ENCODE data around the gene C11orf21. TPM values are rescaled to one million over a fixed set of nuclear protein-coding genes. Genes with fewer than 3 reads are reported as not detected.
"Not testable (repeated sequence)": the region's sequence is repeated elsewhere in the genome, so short reads cannot be mapped to it uniquely, and the experiment has no call there.

The C11orf21 gene
- total RNA-seq, 5 donors from 2014 or later (not counting 1 experiment from before 2014, with no cell fraction given), result 62.3 to 133 (median 88.9) TPM

DNA sequence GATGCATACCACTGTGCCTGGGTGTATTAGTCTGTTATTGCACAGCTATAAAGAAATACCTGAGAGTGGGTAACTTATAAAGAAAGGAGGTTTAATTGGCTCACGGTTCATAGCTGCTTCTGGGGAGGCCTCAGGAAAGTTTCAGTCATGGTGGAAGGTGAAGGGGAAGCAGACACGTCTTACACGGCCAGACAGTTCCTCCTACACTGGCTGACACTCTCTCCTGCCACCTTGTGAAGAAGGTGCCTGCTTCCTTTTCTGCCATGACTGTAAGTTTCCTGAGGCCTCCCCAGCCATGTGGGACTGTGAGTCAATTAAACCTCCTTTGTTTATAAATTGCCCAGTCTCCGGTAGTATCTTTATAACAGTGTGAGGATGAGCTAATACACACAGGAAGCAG is 41.8 kb upstream of the C11orf21 start:
- Histone ChIP-seq H3K9me3 (no peaks in the 10 kb centered on the region), H3K4me3 (ENCODE audit: control insufficient read depth in 1 of 2, extremely low read depth in 1 of 2, low read length in 1 of 2) (no peak overlapping the region), H3K27me3 (replicated peaks in 1 of 2; ENCODE audit: control insufficient read depth in 2 of 2, extremely low read depth in 1 of 2, insufficient read depth in 2 of 2, low read length in 1 of 2) (no peaks in the 10 kb centered on the region), H3K27ac (ENCODE audit: low read length) (no peak overlapping the region), H3K36me3 (ENCODE audit: control insufficient read depth in 2 of 2, extremely low read depth in 1 of 2, insufficient read depth in 1 of 2, low read length in 1 of 2) (no peaks in the 10 kb centered on the region), H3K4me1 (ENCODE audit: control insufficient read depth in 1 of 2, extremely low read depth in 1 of 2, insufficient read depth in 2 of 2, low read length in 2 of 2) (no peaks in the 10 kb centered on the region)
- peaks cover 0 to 5% of the 10 kb centered on the region in 2 donors for H3K27me3 Mint-ChIP-seq
- H3K4me3 Mint-ChIP-seq, result no peak overlapping the region
- no peak for DNase-seq
- ChIA-PET POLR2A (no interaction called here), CTCF (no interaction called here)
- WGBS (ENCODE audit: insufficient coverage), result 60% methylated on average over 1 of the region's 4 CpGs
- no peak for ATAC-seq (replicated peaks in 1 of 4)
- H3K36me3 Mint-ChIP-seq, result peaks cover 6% of the 10 kb centered on the region
- H3K27ac Mint-ChIP-seq, result no peak overlapping the region
- peaks cover 0 to 11% (median 2%) of the 10 kb centered on the region in 3 donors for H3K9me3 Mint-ChIP-seq
- H3K4me1 Mint-ChIP-seq, result no peaks in the 10 kb centered on the region

DNA sequence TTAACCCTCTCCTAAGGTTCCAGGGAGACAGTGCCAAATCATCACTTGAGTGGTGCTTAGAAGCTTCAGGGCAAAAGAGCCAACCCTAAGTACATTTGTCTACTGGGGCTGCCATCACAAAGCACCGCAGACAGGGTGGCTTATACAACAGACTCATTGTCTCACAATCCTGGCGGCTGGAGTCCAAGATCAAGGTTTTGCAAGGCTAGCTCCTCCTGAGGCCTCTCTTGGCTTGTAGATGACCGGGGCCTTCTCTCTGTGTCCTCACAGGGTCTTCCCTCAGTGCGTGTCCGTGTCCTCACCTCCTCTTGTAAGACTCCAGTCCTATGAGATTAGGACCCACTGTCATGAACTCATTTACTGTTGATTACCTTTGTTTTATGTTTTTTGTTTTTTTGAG is 41.3 kb upstream of the C11orf21 start:
- no peak overlapping the region for H3K27ac Mint-ChIP-seq
- CTCF ChIA-PET, result no interaction called here

DNA sequence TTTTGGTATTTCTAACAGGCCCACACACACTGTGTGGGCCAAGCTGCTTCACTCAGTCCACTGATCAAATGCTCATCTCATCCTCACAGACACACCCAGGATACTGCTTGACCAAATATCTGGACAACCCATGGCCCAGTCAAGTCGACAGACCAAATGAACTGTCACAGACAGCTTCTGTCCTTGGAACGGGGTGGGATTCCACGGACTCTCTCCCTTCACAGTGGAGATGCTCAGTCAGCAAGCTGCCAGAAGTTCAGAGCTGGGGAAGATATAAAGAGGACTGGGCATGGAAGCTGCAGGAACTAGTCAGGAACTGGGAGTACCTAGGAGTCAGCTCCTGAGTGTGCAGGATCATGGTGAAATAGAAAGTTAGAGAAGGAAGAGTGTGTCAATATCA is 40.8 kb upstream of the C11orf21 start:
- DNase-seq, result no peak
- no peak overlapping the region for H3K4me3 Mint-ChIP-seq
- Histone ChIP-seq H3K36me3 (ENCODE audit: control insufficient read depth in 2 of 2, extremely low read depth in 1 of 2, insufficient read depth in 1 of 2, low read length in 1 of 2) (no peaks in the 10 kb centered on the region), H3K4me1 (ENCODE audit: control insufficient read depth in 1 of 2, extremely low read depth in 1 of 2, insufficient read depth in 2 of 2, low read length in 2 of 2) (no peaks in the 10 kb centered on the region), H3K27me3 (replicated peaks in 1 of 2; ENCODE audit: control insufficient read depth in 2 of 2, extremely low read depth in 1 of 2, insufficient read depth in 2 of 2, low read length in 1 of 2) (no peaks in the 10 kb centered on the region), H3K9me3 (no peaks in the 10 kb centered on the region), H3K4me3 (ENCODE audit: control insufficient read depth in 1 of 2, extremely low read depth in 1 of 2, low read length in 1 of 2) (no peak overlapping the region), H3K27ac (ENCODE audit: low read length) (no peak overlapping the region)
- peaks cover 0 to 11% (median 0%) of the 10 kb centered on the region in 3 donors for H3K9me3 Mint-ChIP-seq
- no CpG with 5 or more reads among the region's 3 CpGs for WGBS (ENCODE audit: insufficient coverage)
- no peak for ATAC-seq (replicated peaks in 1 of 4)
- no peaks in the 10 kb centered on the region for H3K4me1 Mint-ChIP-seq
- H3K27ac Mint-ChIP-seq, result no peak overlapping the region
- POLR2A ChIA-PET, result no interaction called here
- CTCF ChIA-PET, result no interaction called here
- peaks cover 0 to 5% of the 10 kb centered on the region in 2 donors for H3K27me3 Mint-ChIP-seq
- H3K36me3 Mint-ChIP-seq, result peaks cover 6% of the 10 kb centered on the region

More for the DNA sequence above, 41.3 kb upstream of the C11orf21 start:
- POLR2A ChIA-PET, result no interaction called here
- ATAC-seq (replicated peaks in 1 of 4) (no peak), DNase-seq (no peak)
- no peak overlapping the region for H3K27ac ChIP-seq (ENCODE audit: low read length)
- Mint-ChIP-seq H3K4me3 (no peak overlapping the region), H3K36me3 (peaks cover 6% of the 10 kb centered on the region), H3K9me3 (peaks cover 0 to 11% (median 0%) of the 10 kb centered on the region in 3 donors), H3K4me1 (no peaks in the 10 kb centered on the region), H3K27me3 (peaks cover 0 to 5% of the 10 kb centered on the region in 2 donors)
- H3K36me3 ChIP-seq (ENCODE audit: control insufficient read depth in 2 of 2, extremely low read depth in 1 of 2, insufficient read depth in 1 of 2, low read length in 1 of 2), result no peaks in the 10 kb centered on the region
- WGBS (ENCODE audit: insufficient coverage), result 95% methylated on average over 2 of the region's 5 CpGs
- H3K9me3 ChIP-seq, result no peaks in the 10 kb centered on the region
- H3K4me3 ChIP-seq (ENCODE audit: control insufficient read depth in 1 of 2, extremely low read depth in 1 of 2, low read length in 1 of 2), result no peak overlapping the region
- H3K27me3 ChIP-seq (replicated peaks in 1 of 2; ENCODE audit: control insufficient read depth in 2 of 2, extremely low read depth in 1 of 2, insufficient read depth in 2 of 2, low read length in 1 of 2), result no peaks in the 10 kb centered on the region
- H3K4me1 ChIP-seq (ENCODE audit: control insufficient read depth in 1 of 2, extremely low read depth in 1 of 2, insufficient read depth in 2 of 2, low read length in 2 of 2), result no peaks in the 10 kb centered on the region

DNA sequence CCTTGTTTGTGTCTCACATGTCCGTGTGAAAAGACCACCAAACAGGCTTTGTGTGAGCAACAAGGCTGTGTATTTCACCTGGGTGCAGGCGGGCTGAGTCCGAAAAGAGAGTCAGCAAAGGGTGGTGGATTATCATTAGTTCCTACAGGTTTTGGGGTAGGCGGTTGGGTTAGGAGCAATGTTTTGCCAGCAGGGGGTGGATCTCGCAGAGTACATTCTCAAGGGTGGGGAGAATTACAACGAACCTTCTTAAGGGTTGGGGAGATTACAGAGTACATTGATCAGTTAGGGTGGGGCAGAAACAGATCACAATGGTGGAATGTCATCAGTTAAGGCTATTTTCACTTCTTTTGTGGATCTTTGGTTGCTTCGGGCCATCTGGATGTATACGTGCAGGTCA is 37.0 kb upstream of the C11orf21 start:
- H3K9me3 ChIP-seq; ATAC-seq (replicated peaks in 1 of 4); H3K9me3 Mint-ChIP-seq; H3K4me3 Mint-ChIP-seq; H3K27ac ChIP-seq (ENCODE audit: low read length); H3K36me3 ChIP-seq (ENCODE audit: control insufficient read depth in 2 of 2, extremely low read depth in 1 of 2, insufficient read depth in 1 of 2, low read length in 1 of 2); H3K36me3 Mint-ChIP-seq; CTCF ChIA-PET; H3K4me1 ChIP-seq (ENCODE audit: control insufficient read depth in 1 of 2, extremely low read depth in 1 of 2, insufficient read depth in 2 of 2, low read length in 2 of 2); H3K27ac Mint-ChIP-seq; POLR2A ChIA-PET; H3K27me3 ChIP-seq (replicated peaks in 1 of 2; ENCODE audit: control insufficient read depth in 2 of 2, extremely low read depth in 1 of 2, insufficient read depth in 2 of 2, low read length in 1 of 2); H3K4me3 ChIP-seq (ENCODE audit: control insufficient read depth in 1 of 2, extremely low read depth in 1 of 2, low read length in 1 of 2); H3K4me1 Mint-ChIP-seq: not testable (repeated sequence)
- peaks cover 16 to 25% of the 10 kb centered on the region in 2 donors for H3K27me3 Mint-ChIP-seq
- 67% methylated on average over 8 of the region's 8 CpGs for WGBS (ENCODE audit: insufficient coverage)
- peak in 1 of 35 experiments; percentile 19 for DNase-seq

- ATAC-seq (replicated peaks in 1 of 4); H3K36me3 ChIP-seq (ENCODE audit: control insufficient read depth in 2 of 2, extremely low read depth in 1 of 2, insufficient read depth in 1 of 2, low read length in 1 of 2); H3K9me3 ChIP-seq; H3K27ac Mint-ChIP-seq; H3K4me3 ChIP-seq (ENCODE audit: control insufficient read depth in 1 of 2, extremely low read depth in 1 of 2, low read length in 1 of 2); H3K4me1 ChIP-seq (ENCODE audit: control insufficient read depth in 1 of 2, extremely low read depth in 1 of 2, insufficient read depth in 2 of 2, low read length in 2 of 2); H3K4me3 Mint-ChIP-seq; CTCF ChIA-PET; H3K9me3 Mint-ChIP-seq; DNase-seq; POLR2A ChIA-PET; H3K36me3 Mint-ChIP-seq; H3K4me1 Mint-ChIP-seq; H3K27ac ChIP-seq (ENCODE audit: low read length): not testable (repeated sequence)
- WGBS (ENCODE audit: insufficient coverage), result 90% methylated on average over 13 of the region's 18 CpGs
- H3K27me3 ChIP-seq (replicated peaks in 1 of 2; ENCODE audit: control insufficient read depth in 2 of 2, extremely low read depth in 1 of 2, insufficient read depth in 2 of 2, low read length in 1 of 2), result peaks cover 0 to 13% of the 10 kb centered on the region in 2 experiments
- H3K27me3 Mint-ChIP-seq, result peaks cover 27 to 33% of the 10 kb centered on the region in 2 donors
These were observed 33.6 kb upstream of the C11orf21 start for GRCh38 chr11:2335286-2335685.

DNA sequence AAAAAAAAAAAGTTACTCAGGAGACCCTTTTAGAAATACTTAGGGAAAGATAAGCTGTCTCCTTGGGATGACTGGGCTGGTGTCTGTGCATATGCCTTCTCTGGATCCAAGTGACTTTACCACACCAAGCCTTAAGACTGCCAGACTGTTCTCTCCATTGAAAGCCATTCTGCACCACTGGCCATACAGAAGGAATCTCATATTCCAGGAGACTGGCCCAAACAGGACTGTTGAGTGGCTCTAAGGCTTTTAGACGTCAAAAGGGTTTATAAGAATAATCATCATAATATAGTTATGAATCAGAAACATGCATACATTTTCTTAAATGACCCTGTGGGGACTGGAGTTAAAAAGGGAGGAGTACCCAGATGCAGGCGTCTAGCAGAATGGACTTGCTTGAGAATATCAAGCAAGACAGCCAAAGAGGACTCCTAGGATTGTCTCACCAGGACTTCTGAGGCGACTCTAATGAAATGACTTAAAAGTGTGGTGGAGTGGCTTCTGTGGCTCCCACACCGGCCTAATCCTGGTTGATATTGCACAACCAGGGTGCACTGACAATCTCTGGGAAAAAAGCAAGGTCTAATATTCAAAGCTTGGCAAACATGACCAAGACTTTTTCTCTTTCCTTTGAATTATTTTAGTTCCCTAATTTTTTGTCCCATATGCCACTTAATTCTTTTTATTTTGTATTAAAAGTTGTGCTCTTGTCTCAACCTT is 31.9 kb upstream of the C11orf21 start:
- H3K4me1 ChIP-seq (ENCODE audit: control insufficient read depth in 1 of 2, extremely low read depth in 1 of 2, insufficient read depth in 2 of 2, low read length in 2 of 2); CTCF ChIA-PET; H3K9me3 Mint-ChIP-seq; ATAC-seq (replicated peaks in 1 of 4); H3K27ac ChIP-seq (ENCODE audit: low read length); H3K4me1 Mint-ChIP-seq; DNase-seq; H3K36me3 Mint-ChIP-seq; H3K4me3 ChIP-seq (ENCODE audit: control insufficient read depth in 1 of 2, extremely low read depth in 1 of 2, low read length in 1 of 2); H3K9me3 ChIP-seq; H3K4me3 Mint-ChIP-seq; H3K36me3 ChIP-seq (ENCODE audit: control insufficient read depth in 2 of 2, extremely low read depth in 1 of 2, insufficient read depth in 1 of 2, low read length in 1 of 2); H3K27ac Mint-ChIP-seq; POLR2A ChIA-PET: not testable (repeated sequence)
- H3K27me3 Mint-ChIP-seq, result peaks cover 33 to 36% of the 10 kb centered on the region in 2 donors
- peaks cover 0 to 26% of the 10 kb centered on the region in 2 experiments for H3K27me3 ChIP-seq (replicated peaks in 1 of 2; ENCODE audit: control insufficient read depth in 2 of 2, extremely low read depth in 1 of 2, insufficient read depth in 2 of 2, low read length in 1 of 2)
- no CpG with 5 or more reads among the region's 4 CpGs for WGBS (ENCODE audit: insufficient coverage)

DNA sequence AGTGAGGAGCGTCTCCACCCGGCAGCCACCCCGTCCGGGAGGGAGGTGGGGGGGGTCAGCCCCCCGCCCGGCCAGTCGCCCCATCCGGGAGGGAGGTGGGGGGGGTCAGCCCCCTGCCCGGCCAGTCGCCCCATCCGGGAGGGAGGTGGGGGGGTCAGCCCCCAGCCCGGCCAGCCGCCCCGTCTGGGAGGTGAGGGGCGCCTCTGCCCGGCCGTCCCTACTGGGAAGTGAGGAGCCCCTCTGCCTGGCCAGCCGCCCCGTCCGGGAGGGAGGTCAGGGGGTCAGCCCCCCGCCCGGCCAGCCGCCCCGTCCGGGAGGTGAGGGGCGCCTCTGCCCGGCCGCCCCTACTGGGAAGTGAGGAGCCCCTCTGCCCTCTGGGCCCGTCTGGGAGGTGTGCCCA is 30.9 kb upstream of the C11orf21 start:
- peaks cover 38 to 45% of the 10 kb centered on the region in 2 donors for H3K27me3 Mint-ChIP-seq
- H3K4me1 Mint-ChIP-seq; H3K4me3 ChIP-seq (ENCODE audit: control insufficient read depth in 1 of 2, extremely low read depth in 1 of 2, low read length in 1 of 2); ATAC-seq (replicated peaks in 1 of 4); H3K27ac Mint-ChIP-seq; H3K4me1 ChIP-seq (ENCODE audit: control insufficient read depth in 1 of 2, extremely low read depth in 1 of 2, insufficient read depth in 2 of 2, low read length in 2 of 2); H3K9me3 Mint-ChIP-seq; POLR2A ChIA-PET; H3K27ac ChIP-seq (ENCODE audit: low read length); H3K4me3 Mint-ChIP-seq; H3K36me3 Mint-ChIP-seq; DNase-seq; H3K36me3 ChIP-seq (ENCODE audit: control insufficient read depth in 2 of 2, extremely low read depth in 1 of 2, insufficient read depth in 1 of 2, low read length in 1 of 2); H3K9me3 ChIP-seq; CTCF ChIA-PET: not testable (repeated sequence)
- H3K27me3 ChIP-seq (replicated peaks in 1 of 2; ENCODE audit: control insufficient read depth in 2 of 2, extremely low read depth in 1 of 2, insufficient read depth in 2 of 2, low read length in 1 of 2), result peaks cover 0 to 33% of the 10 kb centered on the region in 2 experiments
- no CpG with 5 or more reads among the region's 29 CpGs for WGBS (ENCODE audit: insufficient coverage)

Data from T-cell (primary cell).